ENCODE measurements around the gene RPS6KA2. TPM values are rescaled to one million over a fixed set of nuclear protein-coding genes. Genes with fewer than 3 reads are reported as not detected.

The RPS6KA2 gene
- total and polyA plus RNA-seq, 2 donors (not counting 1 experiment from before 2014, with no cell fraction given) = 2.2 to 16.0 TPM

DNA sequence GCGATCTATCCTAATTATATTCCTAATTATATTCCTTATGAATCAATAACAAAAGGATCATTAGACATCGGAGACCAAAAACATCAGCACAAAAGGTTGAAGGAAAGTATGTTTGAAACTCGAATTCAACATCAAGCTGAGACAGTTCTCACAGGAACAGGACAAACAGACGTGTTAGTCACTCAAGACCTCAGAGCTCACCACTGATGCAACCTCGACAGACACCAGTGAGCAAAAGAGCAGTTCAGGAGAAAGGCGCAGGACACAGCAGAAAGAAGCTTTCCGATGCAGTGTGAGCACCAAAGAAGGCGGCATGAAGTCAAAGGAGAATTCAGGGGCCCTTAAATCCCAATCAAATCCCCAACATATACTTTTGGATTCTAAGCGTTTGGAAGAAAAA lies 34.2 kb downstream of the RPS6KA2 start:
- DNase-seq (no peak), ATAC-seq (ENCODE audit: low read depth) (no peak)
- Histone ChIP-seq H3K79me2 (ENCODE audit: control insufficient read depth, insufficient read depth, low read length) (no peaks in the 10 kb centered on the region), H3K4me1 (ENCODE audit: control insufficient read depth in 2 of 2, insufficient read depth in 2 of 2, low read length in 2 of 2) (peaks cover 28 to 32% of the 10 kb centered on the region in 2 donors), H3K27me3 (replicated peaks in 1 of 4; ENCODE audit: control extremely low read depth in 1 of 4, control insufficient read depth in 3 of 4, insufficient read depth in 4 of 4, low read length in 3 of 4) (no peaks in the 10 kb centered on the region), H4K20me1 (ENCODE audit: control insufficient read depth, insufficient read depth, low read length, poor library complexity, severe bottlenecking) (no peaks in the 10 kb centered on the region), H3K4me3 (ENCODE audit: control extremely low read depth in 1 of 5, extremely low read depth in 1 of 5, insufficient read depth in 1 of 5, low read depth in 2 of 5, low read length in 4 of 5) (no peak overlapping the region), H3K4me2 (replicated peaks; ENCODE audit: low read depth, low read length, poor library complexity, severe bottlenecking) (no peak overlapping the region), H2AFZ (ENCODE audit: insufficient read depth, low read depth, low read length, poor library complexity, severe bottlenecking) (no peak overlapping the region), H3K9me3 (ENCODE audit: control extremely low read depth in 1 of 3, control insufficient read depth in 2 of 3, insufficient read depth in 1 of 3, low read length in 2 of 3) (no peaks in the 10 kb centered on the region), H3K9ac (ENCODE audit: low read length) (no peak overlapping the region), H3K36me3 (replicated peaks in 1 of 2; ENCODE audit: control extremely low read depth in 1 of 2, control insufficient read depth in 1 of 2, extremely low read depth in 1 of 2, insufficient read depth in 2 of 2, low read length in 1 of 2) (no peaks in the 10 kb centered on the region), H3K27ac (ENCODE audit: low read length in 2 of 2) (no peak overlapping the region)
- CTCF ChIA-PET = no interaction called here
- 87% methylated on average over 5 of the region's 9 CpGs for WGBS (ENCODE audit: insufficient coverage)
- H3K27me3 Mint-ChIP-seq = no peaks in the 10 kb centered on the region
- no peak for TF ChIP-seq CTCF (IDR thresholded peaks at IDR 0.05)
- no peak for TF ChIP-seq EZH2 (IDR thresholded peaks at IDR 0.05; ENCODE audit: borderline replicate concordance, insufficient read depth, low read depth, low read length, poor library complexity, severe bottlenecking)
- peaks cover 30% of the 10 kb centered on the region for H3K4me1 Mint-ChIP-seq
- intact Hi-C loops (cut with micrococcal nuclease) = no loop called here
- H3K27ac Mint-ChIP-seq = no peak overlapping the region
- no peaks in the 10 kb centered on the region for H3K9me3 Mint-ChIP-seq (ENCODE audit: insufficient read depth)
- H3K4me3 Mint-ChIP-seq = no peak overlapping the region
- POLR2A ChIA-PET = interaction anchor here (0.5 kb wide), 1 partner anchor 428 kb away, joined by 4 read pairs; no protein-coding TSS in a partner anchor

DNA sequence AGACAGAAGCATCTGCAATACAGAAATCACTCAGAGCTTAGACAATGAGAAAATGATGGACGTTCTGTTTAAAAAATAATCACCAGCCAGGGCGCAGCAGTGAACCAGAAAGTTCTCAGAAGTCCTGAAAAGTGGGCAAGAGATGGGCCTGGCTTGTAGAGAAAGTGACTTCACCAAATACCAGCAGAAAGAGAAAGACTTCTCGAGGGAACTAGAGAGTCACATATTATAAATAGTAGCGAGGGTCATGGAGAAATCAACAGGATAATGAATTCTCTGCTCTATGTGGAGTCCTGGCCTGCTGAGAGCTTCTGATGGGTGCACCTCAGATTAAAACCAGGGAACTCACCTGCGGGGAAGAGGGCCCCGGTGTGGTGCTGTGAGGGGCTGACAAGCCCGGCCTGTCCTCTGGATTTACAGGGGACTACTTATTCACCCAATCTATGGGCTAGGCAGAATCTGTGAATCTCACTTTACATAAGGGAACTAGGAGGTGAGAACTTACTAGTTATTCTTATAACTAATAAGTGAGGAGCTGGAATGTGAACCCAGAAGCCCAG lies 35.0 kb downstream of the RPS6KA2 start:
- H3K9me3 Mint-ChIP-seq (ENCODE audit: insufficient read depth) = no peaks in the 10 kb centered on the region
- intact Hi-C loops (cut with micrococcal nuclease) = no loop called here
- 100% methylated on average over 3 of the region's 7 CpGs for WGBS (ENCODE audit: insufficient coverage)

More for the DNA sequence above, 35.0 kb downstream of the RPS6KA2 start:
- DNase-seq (no peak), ATAC-seq (ENCODE audit: low read depth) (no peak)
- H2AFZ ChIP-seq (ENCODE audit: insufficient read depth, low read depth, low read length, poor library complexity, severe bottlenecking) = no peak overlapping the region
- CTCF ChIA-PET = no interaction called here
- H3K4me2 ChIP-seq (replicated peaks; ENCODE audit: low read depth, low read length, poor library complexity, severe bottlenecking) = no peak overlapping the region
- no peak overlapping the region for H3K4me3 Mint-ChIP-seq
- no peak overlapping the region for H3K4me3 ChIP-seq (ENCODE audit: control extremely low read depth in 1 of 5, extremely low read depth in 1 of 5, insufficient read depth in 1 of 5, low read depth in 2 of 5, low read length in 4 of 5)
- no peaks in the 10 kb centered on the region for H3K79me2 ChIP-seq (ENCODE audit: control insufficient read depth, insufficient read depth, low read length)
- H4K20me1 ChIP-seq (ENCODE audit: control insufficient read depth, insufficient read depth, low read length, poor library complexity, severe bottlenecking) = no peaks in the 10 kb centered on the region
- no peaks in the 10 kb centered on the region for H3K36me3 ChIP-seq (replicated peaks in 1 of 2; ENCODE audit: control extremely low read depth in 1 of 2, control insufficient read depth in 1 of 2, extremely low read depth in 1 of 2, insufficient read depth in 2 of 2, low read length in 1 of 2)
- H3K9ac ChIP-seq (ENCODE audit: low read length) = no peak overlapping the region
- no peaks in the 10 kb centered on the region for H3K27me3 Mint-ChIP-seq
- H3K4me1 Mint-ChIP-seq = peaks cover 38% of the 10 kb centered on the region
- no peaks in the 10 kb centered on the region for H3K9me3 ChIP-seq (ENCODE audit: control extremely low read depth in 1 of 3, control insufficient read depth in 2 of 3, insufficient read depth in 1 of 3, low read length in 2 of 3)
- no peaks in the 10 kb centered on the region for H3K27me3 ChIP-seq (replicated peaks in 1 of 4; ENCODE audit: control extremely low read depth in 1 of 4, control insufficient read depth in 3 of 4, insufficient read depth in 4 of 4, low read length in 3 of 4)
- no peak overlapping the region for H3K27ac Mint-ChIP-seq
- POLR2A ChIA-PET = no interaction called here
- H3K4me1 ChIP-seq (ENCODE audit: control insufficient read depth in 2 of 2, insufficient read depth in 2 of 2, low read length in 2 of 2) = peaks cover 34 to 40% of the 10 kb centered on the region in 2 donors
- TF ChIP-seq CTCF (IDR thresholded peaks at IDR 0.05) = no peak
- no peak for TF ChIP-seq EZH2 (IDR thresholded peaks at IDR 0.05; ENCODE audit: borderline replicate concordance, insufficient read depth, low read depth, low read length, poor library complexity, severe bottlenecking)
- no peak overlapping the region for H3K27ac ChIP-seq (ENCODE audit: low read length in 2 of 2)

Data from B cell (primary cell).